NCI-H526 (cell line): ENCODE data around the gene MBD5.
A peak's percentile ranks its signal among the peaks of the same experiment; 100 is the strongest.

Source experiments
- DNase-seq, 2 experiments: peaks; one replicate each; lab custom pipeline; 2025; lab: John Stamatoyannopoulos, UW

The MBD5 gene

GRCh38 chr2:148221926-148222325 is 201.0 kb downstream of the MBD5 start:
- DNase-seq, result no peak

- no peak for DNase-seq
Observed at GRCh38 chr2:148231858-148232257, 211.0 kb downstream of the MBD5 start.

GRCh38 chr2:148234143-148234542 is 213.3 kb downstream of the MBD5 start:
- DNase-seq, result no peak

GRCh38 chr2:148237911-148238310 is 217.0 kb downstream of the MBD5 start:
- DNase-seq, result no peak

GRCh38 chr2:148238561-148238960 is 217.7 kb downstream of the MBD5 start:
- no peak for DNase-seq

- DNase-seq, result no peak
Observed at GRCh38 chr2:148240838-148241237, 219.9 kb downstream of the MBD5 start.

- no peak for DNase-seq
Observed at GRCh38 chr2:148244593-148245292, 223.9 kb downstream of the MBD5 start.

- no peak for DNase-seq
Observed at GRCh38 chr2:148251993-148252392, 231.1 kb downstream of the MBD5 start.

- no peak for DNase-seq
Observed at GRCh38 chr2:148252646-148253045, 231.8 kb downstream of the MBD5 start.

- no peak for DNase-seq
Observed at GRCh38 chr2:148253685-148254084, 232.8 kb downstream of the MBD5 start.

- no peak for DNase-seq
Observed at GRCh38 chr2:148255929-148256328, 235.0 kb downstream of the MBD5 start.

GRCh38 chr2:148257276-148257675 is 236.4 kb downstream of the MBD5 start:
- DNase-seq, result no peak

- DNase-seq, result no peak
Observed at GRCh38 chr2:148258124-148258523, 237.2 kb downstream of the MBD5 start.

GRCh38 chr2:148259674-148260073 is 238.8 kb downstream of the MBD5 start:
- DNase-seq, result peak in 1 of 2 experiments; percentile 5

GRCh38 chr2:148263890-148264289 is 243.0 kb downstream of the MBD5 start:
- DNase-seq, result no peak

- no peak for DNase-seq
Observed at GRCh38 chr2:148273158-148273691, 252.3 kb downstream of the MBD5 start.

- no peak for DNase-seq
Observed at GRCh38 chr2:148279216-148279615, 258.3 kb downstream of the MBD5 start.

GRCh38 chr2:148282201-148282600 is 261.3 kb downstream of the MBD5 start:
- no peak for DNase-seq

- no peak for DNase-seq
Observed at GRCh38 chr2:148292431-148292830, 271.5 kb downstream of the MBD5 start.

- DNase-seq, result no peak
Observed at GRCh38 chr2:148298196-148298595, 277.3 kb downstream of the MBD5 start.

- no peak for DNase-seq
Observed at GRCh38 chr2:148299616-148300015, 278.7 kb downstream of the MBD5 start.

GRCh38 chr2:148300544-148300943 is 279.7 kb downstream of the MBD5 start:
- no peak for DNase-seq

- DNase-seq, result no peak
Observed at GRCh38 chr2:148301362-148301761, 280.5 kb downstream of the MBD5 start.

GRCh38 chr2:148302526-148302925 is 281.6 kb downstream of the MBD5 start:
- no peak for DNase-seq
